Epithelial cell of proximal tubule (primary cell): ENCODE results near the gene FBXL13. TPM values are rescaled to one million over a fixed set of nuclear protein-coding genes. Genes with fewer than 3 reads are reported as not detected.
"Not testable (repeated sequence)": the region's sequence is repeated elsewhere in the genome, so short reads cannot be mapped to it uniquely, and the experiment has no call there.

Experiments used
- DNase-seq: peaks from one replicate; pipeline ENCODE4 v3.0.0-alpha.2; 2011; ENCODE audit warnings: low read depth
- H3K4me3 ChIP-seq: 2 replicates; pipeline ENCODE4 v1.5.1; 2011; ENCODE audit warnings: low read depth, mild to moderate bottlenecking, low read length
- total RNA-seq: library from RNA; depleted of rRNA; stranded (reverse); fragments of >200 nt; gene quantifications from 2 replicates; pipeline ENCODE4 v1.2.3, GENCODE V29; 2015
- TF ChIP-seq, protein P1 (sequence below): conservative IDR thresholded peaks from 2 replicates; pipeline ENCODE4 v1.5.1; 2012; ENCODE audit warnings: low read depth, mild to moderate bottlenecking, low read length

The FBXL13 gene
- total RNA-seq, 1 donor from 2014 or later, result 1.6 TPM

DNA sequence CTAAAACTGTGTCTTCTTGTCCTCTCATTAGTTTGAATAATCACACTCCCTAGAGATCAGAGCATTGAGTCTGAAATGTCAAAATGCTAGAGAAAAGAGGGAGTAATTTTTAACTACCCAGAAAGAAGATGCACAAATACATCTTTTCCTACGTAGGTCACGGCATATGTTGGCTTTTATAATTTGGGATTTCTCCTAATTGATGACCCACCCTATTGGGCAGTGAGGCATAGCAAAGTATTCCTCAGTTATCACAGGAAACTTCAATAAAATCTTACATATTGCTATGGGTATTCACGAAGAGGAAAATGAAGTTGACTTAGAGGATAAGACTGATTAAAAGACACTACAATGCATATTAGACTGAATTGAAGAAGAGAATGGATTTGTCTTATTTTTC lies 25.8 kb upstream of the FBXL13 start:
- H3K4me3 ChIP-seq, result no peak overlapping the region
- TF ChIP-seq, protein P1, sequence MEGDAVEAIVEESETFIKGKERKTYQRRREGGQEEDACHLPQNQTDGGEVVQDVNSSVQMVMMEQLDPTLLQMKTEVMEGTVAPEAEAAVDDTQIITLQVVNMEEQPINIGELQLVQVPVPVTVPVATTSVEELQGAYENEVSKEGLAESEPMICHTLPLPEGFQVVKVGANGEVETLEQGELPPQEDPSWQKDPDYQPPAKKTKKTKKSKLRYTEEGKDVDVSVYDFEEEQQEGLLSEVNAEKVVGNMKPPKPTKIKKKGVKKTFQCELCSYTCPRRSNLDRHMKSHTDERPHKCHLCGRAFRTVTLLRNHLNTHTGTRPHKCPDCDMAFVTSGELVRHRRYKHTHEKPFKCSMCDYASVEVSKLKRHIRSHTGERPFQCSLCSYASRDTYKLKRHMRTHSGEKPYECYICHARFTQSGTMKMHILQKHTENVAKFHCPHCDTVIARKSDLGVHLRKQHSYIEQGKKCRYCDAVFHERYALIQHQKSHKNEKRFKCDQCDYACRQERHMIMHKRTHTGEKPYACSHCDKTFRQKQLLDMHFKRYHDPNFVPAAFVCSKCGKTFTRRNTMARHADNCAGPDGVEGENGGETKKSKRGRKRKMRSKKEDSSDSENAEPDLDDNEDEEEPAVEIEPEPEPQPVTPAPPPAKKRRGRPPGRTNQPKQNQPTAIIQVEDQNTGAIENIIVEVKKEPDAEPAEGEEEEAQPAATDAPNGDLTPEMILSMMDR, result no peak
- DNase-seq, result no peak

DNA sequence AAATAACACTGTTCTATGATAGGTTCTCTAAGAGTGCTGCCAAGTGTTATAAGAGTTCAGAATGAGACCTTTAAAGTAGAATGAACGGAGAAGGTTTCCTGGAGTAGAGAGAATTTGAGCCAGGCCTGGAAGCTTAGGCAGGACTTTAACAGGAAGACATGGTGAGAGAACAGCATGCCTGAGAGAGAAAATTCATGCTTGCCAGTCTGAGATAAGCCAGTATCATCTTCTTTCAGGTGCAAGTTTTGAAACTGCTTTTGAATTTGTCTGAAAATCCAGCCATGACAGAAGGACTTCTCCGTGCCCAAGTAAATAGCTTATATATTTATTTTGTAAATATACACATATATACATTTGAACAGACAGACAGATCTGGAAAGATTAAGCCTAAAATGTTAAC lies 22.4 kb upstream of the FBXL13 start:
- no peak overlapping the region for H3K4me3 ChIP-seq
- no peak for DNase-seq
- TF ChIP-seq, protein P1, result no peak

DNA sequence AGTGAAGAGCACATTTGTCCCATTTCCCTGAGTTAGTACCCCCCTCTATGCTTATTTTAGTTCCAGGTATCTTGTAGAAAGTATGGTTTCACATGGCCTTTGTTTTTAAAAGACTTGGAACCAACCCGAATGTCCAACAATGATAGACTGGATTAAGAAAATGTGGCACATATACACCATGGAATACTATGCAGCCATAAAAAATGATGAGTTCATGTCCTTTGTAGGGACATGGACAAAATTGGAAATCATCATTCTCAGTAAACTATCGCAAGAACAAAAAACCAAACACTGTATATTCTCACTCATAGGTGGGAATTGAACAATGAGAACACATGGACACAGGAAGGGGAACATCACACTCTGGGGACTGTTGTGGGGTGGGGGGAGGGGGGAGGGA lies 21.0 kb upstream of the FBXL13 start:
- H3K4me3 ChIP-seq, DNase-seq: not testable (repeated sequence)

DNA sequence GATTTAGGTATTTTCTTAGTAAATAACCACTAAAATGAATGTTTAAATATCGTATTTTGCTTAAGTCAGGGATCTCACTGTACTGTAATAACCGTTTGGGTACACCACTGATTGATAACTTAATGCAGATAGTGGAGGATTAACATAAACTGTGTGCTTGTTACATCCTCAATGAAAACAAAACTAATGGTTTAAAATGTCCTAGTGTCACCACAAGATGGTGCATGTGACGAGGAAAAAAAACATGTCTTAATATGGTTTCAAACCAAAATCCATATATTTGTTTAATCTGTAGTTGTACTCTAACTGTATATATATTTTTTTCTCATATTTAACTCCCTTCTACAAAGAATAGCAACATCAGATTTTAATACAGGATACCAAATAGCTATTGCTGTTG lies 19.5 kb upstream of the FBXL13 start:
- TF ChIP-seq, protein P1, result peak; percentile 34
- DNase-seq, result no peak
- no peak overlapping the region for H3K4me3 ChIP-seq

DNA sequence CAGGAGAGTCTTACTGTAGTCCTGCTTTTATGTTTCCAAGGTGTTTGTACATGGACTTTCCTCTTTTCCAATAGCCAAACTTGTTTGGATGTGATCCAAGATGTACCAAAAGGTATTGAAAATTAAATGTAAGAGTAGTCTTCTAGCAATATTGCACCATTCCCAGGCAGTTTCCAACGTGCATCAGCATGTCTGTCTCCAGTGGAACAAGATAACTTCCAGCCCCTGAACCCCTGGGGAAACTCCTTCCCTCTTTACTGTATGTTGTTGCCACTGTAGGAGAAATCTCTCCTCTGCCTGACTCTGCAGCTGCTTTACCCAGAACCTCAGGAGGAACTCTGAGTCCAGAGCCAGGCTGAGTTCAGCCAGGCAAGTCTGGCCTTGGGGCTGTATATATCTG lies 18.8 kb upstream of the FBXL13 start:
- H3K4me3 ChIP-seq, result no peak overlapping the region
- TF ChIP-seq, protein P1, result no peak
- no peak for DNase-seq

DNA sequence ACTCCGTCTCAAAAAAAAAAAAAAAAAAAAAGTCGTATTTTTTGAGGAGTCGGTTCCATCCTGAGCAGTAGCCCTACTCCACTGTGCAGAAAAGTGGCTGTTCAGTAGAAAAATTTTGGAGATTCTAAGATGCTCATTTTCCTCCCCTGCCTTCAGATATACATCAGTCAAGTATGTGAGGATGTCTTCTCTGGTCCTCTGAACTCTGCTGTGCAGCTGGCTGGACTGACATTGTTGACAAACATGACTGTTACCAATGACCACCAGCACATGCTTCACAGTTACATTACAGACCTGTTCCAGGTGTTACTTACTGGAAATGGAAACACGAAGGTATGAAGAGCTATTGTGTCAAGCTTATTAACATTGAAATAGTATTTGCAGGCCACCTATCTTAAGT lies 17.7 kb upstream of the FBXL13 start:
- H3K4me3 ChIP-seq, DNase-seq: not testable (repeated sequence)

DNA sequence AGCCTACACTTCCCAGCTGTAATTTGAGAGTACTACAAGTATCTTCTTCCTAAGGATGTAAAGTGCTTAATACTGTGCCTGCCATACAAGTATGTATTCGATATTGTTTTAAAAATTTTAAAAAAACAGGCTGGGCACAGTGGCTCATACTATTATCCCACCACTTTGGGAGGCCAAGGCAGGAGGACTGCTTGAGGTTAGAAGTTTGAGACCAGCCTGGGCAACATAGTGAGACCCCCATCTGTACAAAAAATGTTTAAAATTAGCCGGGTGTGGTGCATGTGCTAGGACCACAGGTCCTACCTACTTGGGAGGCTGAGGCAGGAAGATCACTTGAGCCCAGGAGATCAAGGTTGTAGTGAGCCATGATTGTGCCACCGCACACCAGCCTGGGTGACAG lies 8.6 kb upstream of the FBXL13 start:
- DNase-seq, result no peak
- H3K4me3 ChIP-seq, result no peak overlapping the region
- TF ChIP-seq, protein P1, result no peak

DNA sequence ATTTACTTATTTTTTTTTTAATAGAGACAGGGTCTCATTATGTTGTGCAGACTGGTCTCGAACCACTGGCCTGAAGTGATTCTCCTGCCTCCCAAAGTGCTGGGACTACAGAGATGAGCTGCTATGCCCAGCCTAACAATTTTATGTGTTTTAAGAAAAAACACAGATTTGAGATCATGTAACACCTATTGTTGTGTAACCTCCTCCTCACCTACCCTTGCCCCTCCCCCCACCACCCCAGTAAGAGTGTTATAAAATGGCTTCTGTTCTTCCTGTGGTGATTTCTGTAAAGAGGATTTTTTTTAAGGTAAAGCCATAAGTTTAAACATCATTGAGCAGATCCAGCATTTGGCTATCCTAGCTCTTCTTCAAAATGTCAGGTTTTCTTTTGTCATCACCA lies 7.9 kb upstream of the FBXL13 start:
- no peak overlapping the region for H3K4me3 ChIP-seq
- no peak for DNase-seq
- TF ChIP-seq, protein P1, result no peak
